HepG2 (cell line): Measurements from ENCODE around the gene SOX12. TPM values are rescaled to one million over a fixed set of nuclear protein-coding genes. Genes with fewer than 3 reads are reported as not detected.

ENCODE experiments used
- ATAC-seq: fragments of 200-7000 bp; cut with Tn5 transposase; 3 replicates; pipeline ENCODE4 v1.9.1; 2020; ENCODE audit warnings: mild to moderate bottlenecking, moderate library complexity
- BruUV-seq: library from RNA; stranded (reverse); fragments of 400-500 nt; replicated peaks from 2 replicates; lab custom pipeline; 2021; lab: Mats Ljungman, UMichigan
- CTCF ChIA-PET: fragments of 300-600 bp; formaldehyde crosslinking; extraction: SDS; loops from one replicate; lab custom pipeline; 2021; ENCODE audit warnings: low total read pairs, inconsistent platforms, low intra/inter-chr PET ratio; lab: Yijun Ruan, JAX
- POLR2A ChIA-PET: fragments of 350-600 bp; sonication (Branson Sonifier 250); formaldehyde crosslinking; loops from one replicate; lab custom pipeline; 2020; ENCODE audit warnings: antibody characterized with exemption, inconsistent platforms; lab: Yijun Ruan, JAX
- DNase-seq: peaks from one replicate; pipeline ENCODE4 v3.0.0-alpha.2; 2015; ENCODE audit warnings: low spot score
- FAIRE-seq: peaks from 3 replicates; lab custom pipeline; 2011; peaks lifted over from hg19 to GRCh38; lab: Jason Lieb, UNC
- H2AFZ ChIP-seq: one replicate; pipeline ENCODE4 v1.6.1; 2011; ENCODE audit warnings: low read length, inconsistent platforms
- H3K27ac ChIP-seq: fragments of 300-600 bp; 3 replicates; pipeline ENCODE4 v1.8.0; 2011; ENCODE audit warnings: mixed run types, mild to moderate bottlenecking, mixed read lengths, low read length, inconsistent platforms; ENCODE audit not compliant: insufficient read depth; ENCODE audit errors: extremely low read length
- H3K27me3 ChIP-seq, 2 experiments: fragments of 200-600 bp in 1 of 2; 2 replicates in 1 of 2; 3 replicates in 1 of 2; pipeline versions ENCODE4 v1.6.0 to v1.8.0; 2011; ENCODE audit warnings: low read length in 2 of 2, mild to moderate bottlenecking in 2 of 2, moderate library complexity in 2 of 2, inconsistent platforms in 1 of 2; ENCODE audit not compliant: insufficient read depth in 2 of 2, control insufficient read depth in 1 of 2
- H3K36me3 ChIP-seq, 2 experiments: fragments of 200-600 bp in 1 of 2; replicated peaks in 1 of 2; 2 replicates in 1 of 2; 3 replicates in 1 of 2; pipeline versions ENCODE4 v1.5.1 to v1.8.0; 2011; ENCODE audit warnings: low read length in 2 of 2, inconsistent platforms in 1 of 2; ENCODE audit not compliant: insufficient read depth in 2 of 2, control insufficient read depth in 1 of 2
- H3K4me1 ChIP-seq: 2 replicates; pipeline ENCODE4 v1.5.1; 2012; ENCODE audit warnings: low read length, inconsistent platforms; ENCODE audit not compliant: insufficient read depth
- H3K4me2 ChIP-seq: 2 replicates; pipeline ENCODE4 v1.6.0; 2011; ENCODE audit warnings: low read depth, low read length, inconsistent platforms
- H3K4me3 ChIP-seq, 3 experiments: fragments of 200-600 bp in 1 of 3; sonication (generic), shearing (Covaris generic) in 1 of 3; replicated peaks in 1 of 3; 2 replicates each; pipeline ENCODE4 v1.5.1; 2011 to 2016; ENCODE audit warnings: low read length in 3 of 3, inconsistent platforms in 2 of 3, low read depth in 2 of 3, mild to moderate bottlenecking in 2 of 3, control low read depth in 1 of 3, mixed read lengths in 1 of 3; ENCODE audit not compliant: insufficient read depth in 1 of 3
- H3K79me2 ChIP-seq: one replicate; pipeline ENCODE4 v1.6.1; 2011; ENCODE audit warnings: low read length, inconsistent platforms; ENCODE audit not compliant: insufficient read depth
- H3K9ac ChIP-seq: 2 replicates; pipeline ENCODE4 v1.6.0; 2011; ENCODE audit warnings: mild to moderate bottlenecking, low read depth, low read length, inconsistent platforms; ENCODE audit not compliant: insufficient read depth
- H3K9me3 ChIP-seq: 2 replicates; pipeline ENCODE4 v1.5.1; 2012; ENCODE audit warnings: mild to moderate bottlenecking, low read length
- H4K20me1 ChIP-seq: 2 replicates; pipeline ENCODE4 v1.6.0; 2011; ENCODE audit warnings: inconsistent platforms, mild to moderate bottlenecking, low read length, moderate library complexity; ENCODE audit not compliant: insufficient read depth
- CHD4 ChIP-seq: fragments of 200-600 bp; sonication (generic); IDR thresholded peaks from 2 replicates; pipeline ENCODE4 v1.7.0; 2017; ENCODE audit warnings: mild to moderate bottlenecking, low read length, borderline replicate concordance
- FOXP1 ChIP-seq, 2 experiments: fragments of 450-650 bp in 1 of 2; IDR thresholded peaks; 2 replicates each; pipeline ENCODE4 v1.6.1; 2017 to 2018; ENCODE audit warnings: antibody characterized with exemption in 1 of 2
- FUBP1 ChIP-seq: sonication (generic); formaldehyde crosslinking; IDR thresholded peaks from 2 replicates; pipeline ENCODE4 v1.5.1; 2020; ENCODE audit warnings: missing genetic modification reagents, mild to moderate bottlenecking, borderline replicate concordance
- GFI1 ChIP-seq: sonication (generic); formaldehyde crosslinking; IDR thresholded peaks from 2 replicates; pipeline ENCODE4 v1.5.0; 2020; ENCODE audit warnings: missing genetic modification reagents, mild to moderate bottlenecking, borderline replicate concordance
- GLI4 ChIP-seq: sonication (generic); formaldehyde crosslinking; IDR thresholded peaks from 2 replicates; pipeline ENCODE4 v1.5.1; 2020; ENCODE audit warnings: missing genetic modification reagents, mild to moderate bottlenecking, moderate library complexity, borderline replicate concordance
- GTF3A ChIP-seq: sonication (generic); formaldehyde crosslinking; conservative IDR thresholded peaks from 2 replicates; pipeline ENCODE4 v1.4.0; 2020; ENCODE audit warnings: mild to moderate bottlenecking, missing genetic modification reagents
- MXD3 ChIP-seq: IDR thresholded peaks from 2 replicates; pipeline ENCODE4 v1.6.1; 2016; ENCODE audit warnings: mild to moderate bottlenecking, missing biosample characterization, missing genetic modification reagents
- TP53 ChIP-seq: sonication (generic); formaldehyde crosslinking; conservative IDR thresholded peaks from 2 replicates; pipeline ENCODE4 v1.4.0; 2020; ENCODE audit warnings: missing genetic modification reagents
- ZC3H13 ChIP-seq: sonication (generic); formaldehyde crosslinking; IDR thresholded peaks from 2 replicates; pipeline ENCODE4 v1.8.1; 2023; ENCODE audit warnings: mild to moderate bottlenecking, missing genetic modification reagents, moderate library complexity
- ZMYM3 ChIP-seq: sonication (generic); formaldehyde crosslinking; IDR thresholded peaks from 2 replicates; pipeline ENCODE4 v1.5.1; 2020; ENCODE audit warnings: mild to moderate bottlenecking, missing genetic modification reagents
- ZNF264 ChIP-seq: sonication (generic); formaldehyde crosslinking; IDR thresholded peaks from 2 replicates; pipeline ENCODE4 v1.4.0; 2020; ENCODE audit warnings: missing genetic modification reagents
- ZNF432 ChIP-seq: sonication (generic); formaldehyde crosslinking; IDR thresholded peaks from 2 replicates; pipeline ENCODE4 v1.5.0; 2020; ENCODE audit warnings: missing genetic modification reagents, mild to moderate bottlenecking, borderline replicate concordance
- ZNF605 ChIP-seq: sonication (generic); formaldehyde crosslinking; IDR thresholded peaks from 2 replicates; pipeline ENCODE4 v1.8.0; 2022; ENCODE audit warnings: mild to moderate bottlenecking, missing genetic modification reagents
- ZNF7 ChIP-seq: IDR thresholded peaks from 2 replicates; pipeline ENCODE4 v1.6.1; 2016; ENCODE audit warnings: missing biosample characterization, missing genetic modification reagents
- ZNF709 ChIP-seq: sonication (generic); formaldehyde crosslinking; IDR thresholded peaks from 2 replicates; pipeline ENCODE4 v1.5.0; 2020; ENCODE audit warnings: mild to moderate bottlenecking, missing genetic modification reagents
- ZNF83 ChIP-seq: sonication (generic); formaldehyde crosslinking; IDR thresholded peaks from 2 replicates; pipeline ENCODE4 v1.4.0; 2020; ENCODE audit warnings: missing genetic modification reagents, mild to moderate bottlenecking, borderline replicate concordance
- ZXDC ChIP-seq: sonication (generic); formaldehyde crosslinking; IDR thresholded peaks from 2 replicates; pipeline ENCODE4 v1.5.0; 2020; ENCODE audit warnings: mild to moderate bottlenecking, missing genetic modification reagents
- WGBS: methylation state at CpG from one replicate; pipeline ENCODE4 v1.1.6; 2017; ENCODE audit warnings: low lambda C conversion rate; 5-methylcytosine and 5-hydroxymethylcytosine counted together
- in situ Hi-C: cut with HindIII; loops from 2 replicates; pipeline ENCODE4 v1.10.0; 2017; ENCODE audit warnings: low pct_unique_long_range_greater_than_20kb; ENCODE audit not compliant: extremely low pct_ligation_motif_present
- intact Hi-C: fragments of 100-400 bp; cut with micrococcal nuclease; formaldehyde crosslinking; loops from one replicate; pipeline ENCODE4 v1.10.0; 2022; ENCODE audit not compliant: unreplicated experiment
- polyA plus RNA-seq, 8 experiments: library from polyadenylated mRNA; depleted of rRNA in 3 of 8; stranded (reverse) in 7 of 8; unstranded in 1 of 8; fragments of >200 nt; fragmentation: Illumina TruSeq in 4 of 8; extraction: Trizol in 4 of 8; gene quantifications; 2 replicates each; pipeline versions ENCODE4 v1.2.1 to v1.2.3, GENCODE V29; 2011 to 2016; ENCODE audit warnings: low read depth in 4 of 8, missing spikeins in 1 of 8, mixed read lengths in 1 of 8; ENCODE audit not compliant: insufficient read depth in 1 of 8
- total RNA-seq, 5 experiments: library from RNA; depleted of rRNA; stranded (reverse); fragments of >200 nt; fragmentation: Illumina TruSeq; extraction: Trizol; gene quantifications; 2 replicates each; pipeline ENCODE4 v1.2.3, GENCODE V29; 2016; ENCODE audit warnings: low read depth in 1 of 5
- TF ChIP-seq, protein P1 (sequence below): sonication (generic); formaldehyde crosslinking; IDR thresholded peaks from 2 replicates; pipeline ENCODE4 v1.5.1; 2020; ENCODE audit warnings: mild to moderate bottlenecking, missing genetic modification reagents

SOX12 gene
- total and polyA plus RNA-seq, 2 of the 13 experiments (the other 11 are each of a cell fraction or from before 2014, with no cell fraction given): 10.0 to 18.7 TPM

- H2AFZ ChIP-seq: peak overlapping the region; percentile 97
- in situ Hi-C loops (no loop called here), intact Hi-C loops (no loop called here)
- H4K20me1 ChIP-seq: no peaks in the 10 kb centered on the region
- ChIA-PET CTCF (no interaction called here), POLR2A (no interaction called here)
- H3K9me3 ChIP-seq: no peaks in the 10 kb centered on the region
- 64% methylated on average over 2 of the region's 2 CpGs for WGBS
- FAIRE-seq: no peak
- peak overlapping the region; percentile 70 for H3K27ac ChIP-seq
- no peaks in the 10 kb centered on the region for H3K36me3 ChIP-seq
- DNase-seq: no peak
- peaks cover 27% of the 10 kb centered on the region for H3K4me1 ChIP-seq
- H3K9ac ChIP-seq: peak overlapping the region; percentile 89
- BruUV-seq: TSS peak; percentile 68
- ATAC-seq: no peak
- H3K27me3 ChIP-seq: peaks cover 2 to 23% of the 10 kb centered on the region in 2 experiments; a peak in 4 of 5 replicates
- H3K4me2 ChIP-seq: peak overlapping the region; percentile 98
- peaks cover 10% of the 10 kb centered on the region for H3K79me2 ChIP-seq
- H3K4me3 ChIP-seq: peak overlapping the region; percentile 63 to 85 (median 83)
- TF ChIP-seq ZMYM3 (CRISPR knock-in tag) (peak; percentile 23; the same call in 1 of the 2 replicates), ZNF7 (no peak), CHD4 (peak; percentile 93), ZNF264 (no peak), GTF3A (CRISPR knock-in tag) (no peak), ZXDC (CRISPR knock-in tag) (no peak), FUBP1 (CRISPR knock-in tag) (no peak), ZC3H13 (CRISPR knock-in tag) (no peak), ZNF83 (CRISPR knock-in tag) (no peak), GLI4 (CRISPR knock-in tag) (no peak), FOXP1 (IDR thresholded peaks at IDR 0.05) (no peak), FOXP1 (CRISPR knock-in tag; IDR thresholded peaks at IDR 0.05) (no peak), ZNF605 (CRISPR knock-in tag) (peak; percentile 77), MXD3 (no peak), TP53 (CRISPR knock-in tag) (no peak), ZNF432 (no peak), GFI1 (CRISPR knock-in tag) (no peak), ZNF709 (CRISPR knock-in tag) (no peak)
- TF ChIP-seq, protein P1, sequence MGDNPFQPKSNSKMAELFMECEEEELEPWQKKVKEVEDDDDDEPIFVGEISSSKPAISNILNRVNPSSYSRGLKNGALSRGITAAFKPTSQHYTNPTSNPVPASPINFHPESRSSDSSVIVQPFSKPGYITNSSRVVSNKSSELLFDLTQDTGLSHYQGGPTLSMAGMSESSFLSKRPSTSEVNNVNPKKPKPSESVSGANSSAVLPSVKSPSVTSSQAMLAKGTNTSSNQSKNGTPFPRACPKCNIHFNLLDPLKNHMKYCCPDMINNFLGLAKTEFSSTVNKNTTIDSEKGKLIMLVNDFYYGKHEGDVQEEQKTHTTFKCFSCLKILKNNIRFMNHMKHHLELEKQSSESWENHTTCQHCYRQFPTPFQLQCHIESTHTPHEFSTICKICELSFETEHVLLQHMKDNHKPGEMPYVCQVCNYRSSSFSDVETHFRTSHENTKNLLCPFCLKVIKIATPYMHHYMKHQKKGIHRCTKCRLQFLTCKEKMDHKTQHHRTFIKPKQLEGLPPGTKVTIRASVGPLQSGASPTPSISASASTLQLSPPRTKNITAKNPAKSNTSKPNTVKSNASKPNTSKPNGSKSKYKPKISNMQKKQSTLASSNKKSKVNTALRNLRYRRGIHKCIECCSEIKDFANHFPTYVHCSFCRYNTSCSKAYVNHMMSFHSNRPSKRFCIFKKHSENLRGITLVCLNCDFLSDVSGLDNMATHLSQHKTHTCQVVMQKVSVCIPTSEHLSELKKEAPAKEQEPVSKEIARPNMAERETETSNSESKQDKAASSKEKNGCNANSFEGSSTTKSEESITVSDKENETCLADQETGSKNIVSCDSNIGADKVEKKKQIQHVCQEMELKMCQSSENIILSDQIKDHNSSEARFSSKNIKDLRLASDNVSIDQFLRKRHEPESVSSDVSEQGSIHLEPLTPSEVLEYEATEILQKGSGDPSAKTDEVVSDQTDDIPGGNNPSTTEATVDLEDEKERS (CRISPR knock-in tag): peak; percentile 58; the same call in 1 of the 2 replicates
Observed at GRCh38 chr20:289693-290083, 35.7 kb upstream of the SOX12 start.
